IMR-90 (cell line): ENCODE measurements around the gene GREB1L.

Experiments
- BHLHE40 ChIP-seq: fragments of 150-350 bp; IDR thresholded peaks from 2 replicates; pipeline ENCODE4 v1.6.1; 2016; ENCODE audit warnings: mild to moderate bottlenecking, low read depth, low read length
- CTCF ChIP-seq: conservative IDR thresholded peaks from 2 replicates; pipeline ENCODE4 v1.5.1; 2012; ENCODE audit warnings: mild to moderate bottlenecking, low read depth, low read length, improper control_type of control experiment
- MAFK ChIP-seq: IDR thresholded peaks from 2 replicates; pipeline ENCODE4 v1.6.1; 2012; ENCODE audit warnings: low read depth, low read length, improper control_type of control experiment
- POLR2A ChIP-seq: IDR thresholded peaks from 2 replicates; pipeline ENCODE4 v1.6.1; 2012; ENCODE audit warnings: mild to moderate bottlenecking, low read depth, low read length
- RAD21 ChIP-seq: IDR thresholded peaks from 2 replicates; pipeline ENCODE4 v1.6.1; 2012; ENCODE audit warnings: low read length, improper control_type of control experiment
- RCOR1 ChIP-seq: IDR thresholded peaks from 2 replicates; pipeline ENCODE4 v1.6.1; 2012; ENCODE audit warnings: mild to moderate bottlenecking, low read length, improper control_type of control experiment; ENCODE audit not compliant: insufficient replicate concordance
- RFX5 ChIP-seq: IDR thresholded peaks from 2 replicates; pipeline ENCODE4 v1.8.0; 2012; ENCODE audit warnings: low read depth, mild to moderate bottlenecking, low read length, moderate library complexity
- SMC3 ChIP-seq: fragments of 150-350 bp; IDR thresholded peaks from 2 replicates; pipeline ENCODE4 v1.6.1; 2016; ENCODE audit warnings: low read depth, mild to moderate bottlenecking, antibody characterized with exemption, low read length, moderate library complexity

DNA sequence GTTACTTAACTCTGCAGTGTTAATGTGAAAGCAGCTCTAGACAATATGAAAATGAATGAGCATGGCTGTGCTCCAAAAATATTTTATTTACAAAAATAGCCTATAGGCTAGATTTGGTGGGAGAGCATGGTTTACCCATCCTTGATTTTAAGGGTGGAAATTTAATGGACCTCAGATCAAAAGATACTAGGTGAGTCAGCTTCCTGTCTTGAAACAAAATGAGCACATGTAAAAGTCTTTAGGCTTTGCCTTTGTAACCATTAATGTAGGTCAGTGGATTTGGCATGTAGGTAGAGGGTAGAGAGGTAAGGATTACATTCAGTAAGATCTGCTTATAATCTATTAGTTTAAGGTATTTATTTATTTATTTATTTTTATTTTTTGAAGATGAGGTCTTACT, 72.7 kb downstream of the GREB1L start:
- no peak for TF ChIP-seq CTCF
- no peak for TF ChIP-seq RAD21
- no peak for TF ChIP-seq MAFK
- no peak for TF ChIP-seq POLR2A
- no peak for TF ChIP-seq BHLHE40
- TF ChIP-seq SMC3, result no peak
- no peak for TF ChIP-seq RCOR1
- TF ChIP-seq RFX5, result no peak
